Measurements from ENCODE around the gene RPL22.

GRCh38 chr1:6162341-6162740 lies 37.1 kb downstream of the RPL22 start:
- TF ChIP-seq CTCF (IDR thresholded peaks at IDR 0.05; ENCODE audit: borderline replicate concordance, extremely low read depth, low read length, poor library complexity, severe bottlenecking) (no peak), EZH2 (IDR thresholded peaks at IDR 0.05; ENCODE audit: borderline replicate concordance, low read depth, low read length, severe bottlenecking) (no peak)

All from DND-41 (cell line).